Activated CD4-positive, alpha-beta T cell treated with anti-CD3 and anti-CD28 coated beads, Interleukin-2, amount 50 U/mL, for 16 hours (primary cell): ENCODE measurements around the gene PEAR1.

Experiments
- DNase-seq: peaks from one replicate; pipeline ENCODE4 v3.0.0-alpha.2; 2020

PEAR1 gene

GRCh38 chr1:156860628-156861423 is 32.7 kb upstream of the PEAR1 start, which contains the start of gene NTRK1:
Gene NTRK1, plus strand, starts transcription at chr1:156860865. Its CDS starts 70 bp downstream, at chr1:156860935.
- peak; percentile 44 for DNase-seq

GRCh38 chr1:156862584-156862983 is 30.9 kb upstream of the PEAR1 start:
- no peak for DNase-seq

GRCh38 chr1:156862997-156863599 is 30.4 kb upstream of the PEAR1 start:
- peak; percentile 50 for DNase-seq

- DNase-seq, result no peak
Measured at GRCh38 chr1:156863631-156864030, 29.9 kb upstream of the PEAR1 start.

- no peak for DNase-seq
Measured at GRCh38 chr1:156864796-156865195, 28.7 kb upstream of the PEAR1 start.

- no peak for DNase-seq
Measured at GRCh38 chr1:156865258-156865657, 28.3 kb upstream of the PEAR1 start.

- DNase-seq, result no peak
Measured at GRCh38 chr1:156865865-156866248, 27.7 kb upstream of the PEAR1 start.

- DNase-seq, result no peak
Measured at GRCh38 chr1:156866249-156866909, 27.1 kb upstream of the PEAR1 start.

- DNase-seq, result no peak
Measured at GRCh38 chr1:156868341-156868740, 25.2 kb upstream of the PEAR1 start.

GRCh38 chr1:156869455-156869854 is 24.1 kb upstream of the PEAR1 start:
- DNase-seq, result no peak

- DNase-seq, result no peak
Measured at GRCh38 chr1:156873659-156874058, 19.9 kb upstream of the PEAR1 start.

GRCh38 chr1:156874142-156874541 is 19.4 kb upstream of the PEAR1 start:
- no peak for DNase-seq

- DNase-seq, result no peak
Measured at GRCh38 chr1:156874572-156875340, 18.8 kb upstream of the PEAR1 start.

- DNase-seq, result no peak
Measured at GRCh38 chr1:156875341-156875615, 18.2 kb upstream of the PEAR1 start.

GRCh38 chr1:156876281-156876680 is 17.2 kb upstream of the PEAR1 start:
- no peak for DNase-seq

- DNase-seq, result no peak
Measured at GRCh38 chr1:156877433-156878170, 15.9 kb upstream of the PEAR1 start.

GRCh38 chr1:156879876-156880275 is 13.6 kb upstream of the PEAR1 start:
- no peak for DNase-seq

- DNase-seq, result no peak
Measured at GRCh38 chr1:156880473-156880872, 13.0 kb upstream of the PEAR1 start.

GRCh38 chr1:156881101-156881500 is 12.4 kb upstream of the PEAR1 start:
- no peak for DNase-seq

GRCh38 chr1:156881663-156882062 is 11.9 kb upstream of the PEAR1 start:
- DNase-seq, result no peak

GRCh38 chr1:156882543-156882942 is 11.0 kb upstream of the PEAR1 start:
- no peak for DNase-seq

GRCh38 chr1:156883919-156884318 is 9.6 kb upstream of the PEAR1 start:
- no peak for DNase-seq
